IMR-90 (cell line): Measurements from ENCODE around the gene ADAMTS18. TPM values are rescaled to one million over a fixed set of nuclear protein-coding genes. Genes with fewer than 3 reads are reported as not detected.

Experiments used
- ATAC-seq: fragments of 200-7000 bp; cut with Tn5 transposase; 2 replicates; pipeline ENCODE4 v1.9.1; 2020; ENCODE audit warnings: low read depth, mild to moderate bottlenecking, moderate library complexity
- BruUV-seq: library from RNA; stranded (reverse); fragments of 400-500 nt; replicated peaks from 2 replicates; lab custom pipeline; 2021; lab: Mats Ljungman, UMichigan
- CTCF ChIA-PET: fragments of 300-600 bp; formaldehyde crosslinking; extraction: SDS; loops from one replicate; lab custom pipeline; 2021; ENCODE audit warnings: antibody characterized with exemption; lab: Yijun Ruan, JAX
- POLR2A ChIA-PET: fragments of 300-600 bp; sonication (Branson Sonifier 250); formaldehyde crosslinking; loops from one replicate; lab custom pipeline; 2022; ENCODE audit warnings: antibody characterized with exemption; ENCODE audit not compliant: unreplicated experiment; lab: Charles Lee
- DNase-seq: peaks from one replicate; pipeline ENCODE4 v3.0.0; 2013
- H2AFZ ChIP-seq: replicated peaks from 2 replicates; pipeline ENCODE3; 2013; ENCODE audit warnings: low read length, mild to moderate bottlenecking; ENCODE audit not compliant: poor library complexity
- H2AK5ac ChIP-seq: 2 replicates; pipeline ENCODE4 v1.6.1; 2013; ENCODE audit warnings: low read depth, low read length, inconsistent platforms
- H2AK9ac ChIP-seq: replicated peaks from 2 replicates; pipeline ENCODE3; 2013; ENCODE audit warnings: mild to moderate bottlenecking, low read depth, low read length, moderate library complexity; ENCODE audit not compliant: poor library complexity
- H2BK120ac ChIP-seq: 2 replicates; pipeline ENCODE4 v1.6.1; 2013; ENCODE audit warnings: low read depth, low read length, inconsistent platforms
- H2BK15ac ChIP-seq: 3 replicates; pipeline ENCODE4 v1.6.1; 2013; ENCODE audit warnings: low read depth, low read length, inconsistent platforms
- H2BK20ac ChIP-seq: 2 replicates; pipeline ENCODE4 v1.6.1; 2013; ENCODE audit warnings: low read depth, mild to moderate bottlenecking, inconsistent platforms, low read length, moderate library complexity
- H2BK5ac ChIP-seq: 2 replicates; pipeline ENCODE4 v1.6.1; 2013; ENCODE audit warnings: mild to moderate bottlenecking, low read depth, low read length, inconsistent platforms; ENCODE audit not compliant: poor library complexity, severe bottlenecking
- H3K14ac ChIP-seq: replicated peaks from 2 replicates; pipeline ENCODE4 v1.6.1; 2013; ENCODE audit warnings: low read depth, low read length, inconsistent platforms
- H3K18ac ChIP-seq: 2 replicates; pipeline ENCODE4 v1.6.1; 2013; ENCODE audit warnings: low read depth, low read length, control low read depth
- H3K23ac ChIP-seq: 2 replicates; pipeline ENCODE4 v1.6.1; 2013; ENCODE audit warnings: low read depth, low read length, inconsistent platforms
- H3K27ac ChIP-seq: 2 replicates; pipeline ENCODE4 v1.5.1; 2013; ENCODE audit warnings: mild to moderate bottlenecking, control low read depth, low read length; ENCODE audit not compliant: insufficient read depth
- H3K27me3 ChIP-seq: 2 replicates; pipeline ENCODE4 v1.6.1; 2013; ENCODE audit warnings: low read length; ENCODE audit not compliant: control insufficient read depth, insufficient read depth
- H3K36me3 ChIP-seq: 2 replicates; pipeline ENCODE4 v1.6.1; 2013; ENCODE audit warnings: low read length, mixed read lengths; ENCODE audit not compliant: control insufficient read depth, insufficient read depth
- H3K4ac ChIP-seq: 2 replicates; pipeline ENCODE4 v1.6.1; 2013; ENCODE audit warnings: low read depth, low read length, inconsistent platforms
- H3K4me1 ChIP-seq: 2 replicates; pipeline ENCODE4 v1.6.1; 2013; ENCODE audit warnings: low read length, mixed read lengths; ENCODE audit not compliant: control insufficient read depth, insufficient read depth
- H3K4me2 ChIP-seq: 2 replicates; pipeline ENCODE4 v1.6.1; 2013; ENCODE audit warnings: low read depth, mild to moderate bottlenecking, control low read depth, low read length, moderate library complexity
- H3K4me3 ChIP-seq: 2 replicates; pipeline ENCODE4 v1.5.1; 2013; ENCODE audit warnings: low read depth, mild to moderate bottlenecking, control low read depth, low read length, moderate library complexity; ENCODE audit not compliant: insufficient read depth
- H3K56ac ChIP-seq: 2 replicates; pipeline ENCODE4 v1.6.1; 2013; ENCODE audit warnings: low read length, inconsistent platforms; ENCODE audit not compliant: insufficient read depth; ENCODE audit errors: extremely low read depth
- H3K79me1 ChIP-seq, 2 experiments: 2 replicates each; pipeline ENCODE4 v1.6.1; 2013; ENCODE audit warnings: low read length in 2 of 2, inconsistent platforms in 1 of 2, low read depth in 1 of 2
- H3K9ac ChIP-seq: 2 replicates; pipeline ENCODE4 v1.6.1; 2013; ENCODE audit warnings: low read depth, low read length, control low read depth
- H3K9me1 ChIP-seq: 2 replicates; pipeline ENCODE4 v1.6.1; 2013; ENCODE audit warnings: low read length, inconsistent platforms; ENCODE audit not compliant: insufficient read depth
- H3K9me3 ChIP-seq: 2 replicates; pipeline ENCODE4 v1.6.1; 2013; ENCODE audit warnings: low read length; ENCODE audit not compliant: control insufficient read depth, insufficient read depth
- H4K20me1 ChIP-seq: 2 replicates; pipeline ENCODE4 v1.6.1; 2013; ENCODE audit warnings: low read length, inconsistent platforms; ENCODE audit not compliant: insufficient read depth
- H4K5ac ChIP-seq: 2 replicates; pipeline ENCODE4 v1.6.1; 2013; ENCODE audit warnings: mild to moderate bottlenecking, low read depth, low read length, control low read depth
- H4K8ac ChIP-seq, 2 experiments: 2 replicates each; pipeline ENCODE4 v1.6.1; 2013; ENCODE audit warnings: low read depth in 2 of 2, low read length in 2 of 2, control low read depth in 1 of 2, inconsistent platforms in 1 of 2
- H4K91ac ChIP-seq: 2 replicates; pipeline ENCODE4 v1.6.1; 2013; ENCODE audit warnings: low read depth, low read length, inconsistent platforms; ENCODE audit not compliant: insufficient read depth
- BHLHE40 ChIP-seq: fragments of 150-350 bp; IDR thresholded peaks from 2 replicates; pipeline ENCODE4 v1.6.1; 2016; ENCODE audit warnings: mild to moderate bottlenecking, low read depth, low read length
- CEBPB ChIP-seq: IDR thresholded peaks from 2 replicates; pipeline ENCODE4 v1.6.1; 2012; ENCODE audit warnings: low read depth, low read length, improper control_type of control experiment
- CHD1 ChIP-seq: IDR thresholded peaks from 2 replicates; pipeline ENCODE4 v1.6.1; 2012; ENCODE audit warnings: low read depth, low read length, improper control_type of control experiment
- FOS ChIP-seq: fragments of 150-350 bp; IDR thresholded peaks from 2 replicates; pipeline ENCODE4 v1.6.1; 2016; ENCODE audit warnings: low read depth, low read length
- MAFK ChIP-seq: IDR thresholded peaks from 2 replicates; pipeline ENCODE4 v1.6.1; 2012; ENCODE audit warnings: low read depth, low read length, improper control_type of control experiment
- MAZ ChIP-seq: IDR thresholded peaks from 2 replicates; pipeline ENCODE4 v1.6.1; 2012; ENCODE audit warnings: low read depth, mild to moderate bottlenecking, low read length, improper control_type of control experiment, moderate library complexity, borderline replicate concordance
- MXI1 ChIP-seq: IDR thresholded peaks from 2 replicates; pipeline ENCODE4 v1.6.1; 2012; ENCODE audit warnings: low read depth, mild to moderate bottlenecking, low read length, moderate library complexity, borderline replicate concordance
- NFE2L2 ChIP-seq: fragments of 150-350 bp; IDR thresholded peaks from 2 replicates; pipeline ENCODE4 v1.6.1; 2016; ENCODE audit warnings: low read depth, mild to moderate bottlenecking, low read length
- POLR2A ChIP-seq: IDR thresholded peaks from 2 replicates; pipeline ENCODE4 v1.6.1; 2012; ENCODE audit warnings: mild to moderate bottlenecking, low read depth, low read length
- RAD21 ChIP-seq: IDR thresholded peaks from 2 replicates; pipeline ENCODE4 v1.6.1; 2012; ENCODE audit warnings: low read length, improper control_type of control experiment
- RCOR1 ChIP-seq: IDR thresholded peaks from 2 replicates; pipeline ENCODE4 v1.6.1; 2012; ENCODE audit warnings: mild to moderate bottlenecking, low read length, improper control_type of control experiment; ENCODE audit not compliant: insufficient replicate concordance
- RFX5 ChIP-seq: IDR thresholded peaks from 2 replicates; pipeline ENCODE4 v1.8.0; 2012; ENCODE audit warnings: low read depth, mild to moderate bottlenecking, low read length, moderate library complexity
- SMC3 ChIP-seq: fragments of 150-350 bp; IDR thresholded peaks from 2 replicates; pipeline ENCODE4 v1.6.1; 2016; ENCODE audit warnings: low read depth, mild to moderate bottlenecking, antibody characterized with exemption, low read length, moderate library complexity
- WGBS, 2 experiments: methylation state at CpG; one replicate each; pipeline versions ENCODE4 v1.1.5 to v1.1.7; 2013; ENCODE audit warnings: missing lambda C conversion rate in 2 of 2; ENCODE audit not compliant: insufficient read length in 1 of 2; ENCODE audit errors: extremely low coverage in 2 of 2; 5-methylcytosine and 5-hydroxymethylcytosine counted together
- dilution Hi-C: fragments of 300-500 bp; cut with HindIII; formaldehyde crosslinking; loops from one replicate; pipeline ENCODE4 v1.14.3; 2018; ENCODE audit warnings: low sequenced_read_pairs; ENCODE audit not compliant: unreplicated experiment
- in situ Hi-C: fragments of 300-500 bp; cut with MboI; formaldehyde crosslinking; loops from 3 replicates; pipeline ENCODE4 v1.14.3; 2019; ENCODE audit warnings: low sequenced_read_pairs, inconsistent platforms, mixed read lengths
- intact Hi-C: fragments of 100-400 bp; cut with micrococcal nuclease; formaldehyde crosslinking; loops from 2 replicates; pipeline ENCODE4 v1.10.0; 2022
- polyA plus RNA-seq, 3 experiments: library from polyadenylated mRNA; depleted of rRNA; stranded (reverse); fragments of >200 nt; gene quantifications; 2 replicates each; pipeline ENCODE4 v1.2.3, GENCODE V29; 2012; ENCODE audit warnings: low replicate concordance in 1 of 3
- total RNA-seq: library from RNA; depleted of rRNA; stranded (reverse); fragments of >200 nt; gene quantifications from 2 replicates; pipeline ENCODE4 v1.2.3, GENCODE V29; 2012
- TF ChIP-seq, protein P1 (sequence below): conservative IDR thresholded peaks from 2 replicates; pipeline ENCODE4 v1.5.1; 2012; ENCODE audit warnings: mild to moderate bottlenecking, low read depth, low read length, improper control_type of control experiment
- TF ChIP-seq, protein P2 (sequence below): fragments of 150-350 bp; IDR thresholded peaks from 2 replicates; pipeline ENCODE4 v1.6.1; 2017; ENCODE audit warnings: mild to moderate bottlenecking, antibody characterized with exemption, low read length, low read depth
- TF ChIP-seq, protein P3 (sequence below): fragments of 150-350 bp; IDR thresholded peaks from 2 replicates; pipeline ENCODE4 v1.6.1; 2016; ENCODE audit warnings: low read depth, mild to moderate bottlenecking, low read length, moderate library complexity, borderline replicate concordance

ADAMTS18 gene
- total and polyA plus RNA-seq, 2 of the 4 experiments (the other 2 are of a cell fraction) = not detected

DNA sequence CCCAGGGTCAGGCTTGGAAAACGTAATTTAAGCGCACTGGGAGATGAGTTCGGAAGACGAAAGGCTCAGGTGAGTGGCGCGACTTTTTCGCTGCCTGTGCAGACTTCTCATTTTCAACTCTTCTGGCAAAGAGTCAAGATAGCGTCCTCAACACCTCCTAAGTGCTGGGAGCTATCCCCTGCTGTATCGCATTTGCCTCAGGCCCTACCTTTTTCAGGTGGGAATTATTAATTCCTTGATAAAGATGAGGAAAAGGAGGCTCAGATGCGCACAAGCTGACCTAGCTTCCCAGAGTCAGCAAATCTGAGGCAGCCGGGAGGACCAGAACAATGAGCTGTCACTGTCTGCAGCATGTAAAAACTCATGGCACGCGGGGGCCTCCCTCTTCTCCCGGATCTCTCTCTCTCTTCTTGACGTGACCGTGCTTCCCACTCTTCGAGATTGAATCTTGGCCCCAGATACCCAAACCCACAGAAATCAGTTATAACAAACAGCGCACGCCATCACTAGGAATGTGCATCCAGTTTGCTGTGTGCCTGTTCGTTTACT is 512 bp upstream of the ADAMTS18 start:
- H4K20me1 ChIP-seq = no peaks in the 10 kb centered on the region
- H3K4me2 ChIP-seq = no peak overlapping the region
- no peak overlapping the region for H3K9ac ChIP-seq
- H3K27ac ChIP-seq = no peak overlapping the region
- no TSS peak for BruUV-seq
- H2AFZ ChIP-seq = no peak overlapping the region
- DNase-seq = no peak
- H3K56ac ChIP-seq = no peak overlapping the region
- H2BK20ac ChIP-seq = no peak overlapping the region
- TF ChIP-seq, protein P1, sequence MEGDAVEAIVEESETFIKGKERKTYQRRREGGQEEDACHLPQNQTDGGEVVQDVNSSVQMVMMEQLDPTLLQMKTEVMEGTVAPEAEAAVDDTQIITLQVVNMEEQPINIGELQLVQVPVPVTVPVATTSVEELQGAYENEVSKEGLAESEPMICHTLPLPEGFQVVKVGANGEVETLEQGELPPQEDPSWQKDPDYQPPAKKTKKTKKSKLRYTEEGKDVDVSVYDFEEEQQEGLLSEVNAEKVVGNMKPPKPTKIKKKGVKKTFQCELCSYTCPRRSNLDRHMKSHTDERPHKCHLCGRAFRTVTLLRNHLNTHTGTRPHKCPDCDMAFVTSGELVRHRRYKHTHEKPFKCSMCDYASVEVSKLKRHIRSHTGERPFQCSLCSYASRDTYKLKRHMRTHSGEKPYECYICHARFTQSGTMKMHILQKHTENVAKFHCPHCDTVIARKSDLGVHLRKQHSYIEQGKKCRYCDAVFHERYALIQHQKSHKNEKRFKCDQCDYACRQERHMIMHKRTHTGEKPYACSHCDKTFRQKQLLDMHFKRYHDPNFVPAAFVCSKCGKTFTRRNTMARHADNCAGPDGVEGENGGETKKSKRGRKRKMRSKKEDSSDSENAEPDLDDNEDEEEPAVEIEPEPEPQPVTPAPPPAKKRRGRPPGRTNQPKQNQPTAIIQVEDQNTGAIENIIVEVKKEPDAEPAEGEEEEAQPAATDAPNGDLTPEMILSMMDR = no peak
- TF ChIP-seq RAD21 (no peak), BHLHE40 (no peak), MXI1 (no peak), MAFK (no peak), SMC3 (no peak), RCOR1 (no peak), RFX5 (no peak), CEBPB (no peak), NFE2L2 (no peak), MAZ (no peak), POLR2A (no peak), FOS (no peak), CHD1 (no peak)
- TF ChIP-seq, protein P2, sequence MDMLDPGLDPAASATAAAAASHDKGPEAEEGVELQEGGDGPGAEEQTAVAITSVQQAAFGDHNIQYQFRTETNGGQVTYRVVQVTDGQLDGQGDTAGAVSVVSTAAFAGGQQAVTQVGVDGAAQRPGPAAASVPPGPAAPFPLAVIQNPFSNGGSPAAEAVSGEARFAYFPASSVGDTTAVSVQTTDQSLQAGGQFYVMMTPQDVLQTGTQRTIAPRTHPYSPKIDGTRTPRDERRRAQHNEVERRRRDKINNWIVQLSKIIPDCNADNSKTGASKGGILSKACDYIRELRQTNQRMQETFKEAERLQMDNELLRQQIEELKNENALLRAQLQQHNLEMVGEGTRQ = no peak
- TF ChIP-seq, protein P3, sequence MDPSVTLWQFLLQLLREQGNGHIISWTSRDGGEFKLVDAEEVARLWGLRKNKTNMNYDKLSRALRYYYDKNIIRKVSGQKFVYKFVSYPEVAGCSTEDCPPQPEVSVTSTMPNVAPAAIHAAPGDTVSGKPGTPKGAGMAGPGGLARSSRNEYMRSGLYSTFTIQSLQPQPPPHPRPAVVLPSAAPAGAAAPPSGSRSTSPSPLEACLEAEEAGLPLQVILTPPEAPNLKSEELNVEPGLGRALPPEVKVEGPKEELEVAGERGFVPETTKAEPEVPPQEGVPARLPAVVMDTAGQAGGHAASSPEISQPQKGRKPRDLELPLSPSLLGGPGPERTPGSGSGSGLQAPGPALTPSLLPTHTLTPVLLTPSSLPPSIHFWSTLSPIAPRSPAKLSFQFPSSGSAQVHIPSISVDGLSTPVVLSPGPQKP = no peak
- H3K27me3 ChIP-seq = peaks cover 12% of the 10 kb centered on the region
- ChIA-PET CTCF (no interaction called here), POLR2A (no interaction called here)
- no peak overlapping the region for H3K23ac ChIP-seq
- in situ Hi-C loops = no loop called here
- H4K8ac ChIP-seq = no peak overlapping the region
- no peak overlapping the region for H2AK5ac ChIP-seq
- dilution Hi-C loops = no loop called here
- no peak overlapping the region for H4K5ac ChIP-seq
- no peak overlapping the region for H2BK15ac ChIP-seq
- ATAC-seq = no peak
- no peaks in the 10 kb centered on the region for H3K79me1 ChIP-seq
- H3K9me3 ChIP-seq = no peaks in the 10 kb centered on the region
- no peak overlapping the region for H3K14ac ChIP-seq
- no peak overlapping the region for H3K18ac ChIP-seq
- no peaks in the 10 kb centered on the region for H3K9me1 ChIP-seq
- H3K4me1 ChIP-seq = no peaks in the 10 kb centered on the region
- H2AK9ac ChIP-seq = no peak overlapping the region
- no peak overlapping the region for H3K4me3 ChIP-seq
- H2BK120ac ChIP-seq = no peak overlapping the region
- H4K91ac ChIP-seq = no peak overlapping the region
- no peaks in the 10 kb centered on the region for H3K36me3 ChIP-seq
- H2BK5ac ChIP-seq = no peak overlapping the region
- intact Hi-C loops = loop anchor here (5.0 kb wide), 1 partner anchor 198 kb away; no protein-coding TSS in a partner anchor
- 0% methylated on average over 1 of the region's 20 CpGs; no CpG with 5 or more reads in 1 of the 2 experiments for WGBS, 2 experiments
- H3K4ac ChIP-seq = no peak overlapping the region
